PC-9 (cell line): ENCODE results near the gene IGFBP2. TPM values are rescaled to one million over a fixed set of nuclear protein-coding genes. Genes with fewer than 3 reads are reported as not detected.

Experiments
- BruUV-seq: library from RNA; stranded (reverse); fragments of 400-500 nt; replicated peaks from 2 replicates; lab custom pipeline; 2021; lab: Mats Ljungman, UMichigan
- CTCF ChIA-PET: fragments of 300-600 bp; sonication (Branson Sonifier 250); formaldehyde crosslinking; loops from one replicate; lab custom pipeline; 2022; ENCODE audit warnings: antibody characterized with exemption; lab: Charles Lee
- POLR2A ChIA-PET: fragments of 300-600 bp; sonication (Branson Sonifier 250); formaldehyde crosslinking; loops from one replicate; lab custom pipeline; 2022; ENCODE audit warnings: antibody characterized with exemption; ENCODE audit not compliant: unreplicated experiment; lab: Charles Lee
- DNase-seq, 2 experiments: peaks; one replicate each; pipeline versions ENCODE4 v3.0.0 to v3.0.0-alpha.2; 2015 to 2022; ENCODE audit warnings: mixed read lengths in 1 of 2
- H2AFZ ChIP-seq: fragments of 200-600 bp; sonication (generic); 2 replicates; pipeline ENCODE4 v1.8.1; 2017; ENCODE audit warnings: antibody characterized with exemption
- H3F3A ChIP-seq: fragments of 200-600 bp; sonication (generic); 2 replicates; pipeline ENCODE4 v1.8.1; 2017; ENCODE audit warnings: antibody characterized with exemption, mild to moderate bottlenecking, low read depth; ENCODE audit not compliant: insufficient read depth
- H3K27ac ChIP-seq: fragments of 200-600 bp; sonication (generic); 2 replicates; pipeline ENCODE4 v1.6.1; 2016; ENCODE audit warnings: mixed run types
- H3K27me3 ChIP-seq: fragments of 200-600 bp; sonication (generic); 2 replicates; pipeline ENCODE4 v1.6.1; 2016; ENCODE audit warnings: low read depth, mixed run types; ENCODE audit not compliant: insufficient read depth
- H3K36me3 ChIP-seq: fragments of 200-600 bp; sonication (generic); 2 replicates; pipeline ENCODE4 v1.6.1; 2016; ENCODE audit warnings: low read depth, mixed run types
- H3K4me1 ChIP-seq: fragments of 200-600 bp; sonication (generic); replicated peaks from 2 replicates; pipeline ENCODE4 v1.6.1; 2016; ENCODE audit warnings: mixed run types; ENCODE audit not compliant: insufficient read depth
- H3K4me2 ChIP-seq: fragments of 200-600 bp; sonication (generic); 2 replicates; pipeline ENCODE4 v1.6.1; 2017; ENCODE audit warnings: mixed run types
- H3K4me3 ChIP-seq: fragments of 200-600 bp; sonication (generic); 2 replicates; pipeline ENCODE4 v1.6.1; 2016; ENCODE audit warnings: mixed run types
- H3K79me2 ChIP-seq: fragments of 200-600 bp; sonication (generic); 2 replicates; pipeline ENCODE4 v1.6.1; 2017; ENCODE audit warnings: low read depth, mixed run types
- H3K9me2 ChIP-seq: fragments of 200-600 bp; sonication (generic); 2 replicates; pipeline ENCODE4 v1.8.1; 2017; ENCODE audit warnings: mild to moderate bottlenecking; ENCODE audit not compliant: insufficient read depth
- H3K9me3 ChIP-seq: fragments of 200-600 bp; sonication (generic); 2 replicates; pipeline ENCODE4 v1.8.1; 2016; ENCODE audit warnings: low read depth; ENCODE audit not compliant: insufficient read depth
- H4K20me1 ChIP-seq: fragments of 200-600 bp; sonication (generic); 2 replicates; pipeline ENCODE4 v1.8.1; 2017; ENCODE audit not compliant: insufficient read depth
- CTCF ChIP-seq: fragments of 200-600 bp; sonication (generic); conservative IDR thresholded peaks from 2 replicates; pipeline ENCODE4 v1.6.1; 2017; ENCODE audit warnings: mixed run types, antibody characterized with exemption, mild to moderate bottlenecking, moderate library complexity
- EZH2 ChIP-seq: fragments of 200-600 bp; sonication (generic); IDR thresholded peaks from 2 replicates; pipeline ENCODE4 v1.8.0; 2017; ENCODE audit warnings: antibody characterized with exemption, low read depth
- intact Hi-C: fragments of 100-400 bp; cut with micrococcal nuclease; formaldehyde crosslinking; loops from one replicate; pipeline ENCODE4 v1.10.0; 2022; ENCODE audit not compliant: unreplicated experiment
- total RNA-seq: library from RNA; stranded (reverse); gene quantifications from 2 replicates; pipeline ENCODE4 v1.2.3, GENCODE V29; 2021

Gene IGFBP2
- total RNA-seq, 1 experiment from 2014 or later = 106 TPM

GRCh38 chr2:216664593-216665034, 31.4 kb downstream of the IGFBP2 start:
- H3K4me3 ChIP-seq = no peak overlapping the region

GRCh38 chr2:216665242-216665641, 32.0 kb downstream of the IGFBP2 start:
- Histone ChIP-seq H3K36me3 (no peaks in the 10 kb centered on the region), H3K9me2 (no peaks in the 10 kb centered on the region), H3K9me3 (no peaks in the 10 kb centered on the region), H2AFZ (no peak overlapping the region), H4K20me1 (no peaks in the 10 kb centered on the region), H3K27ac (peak overlapping the region; percentile 48), H3K27me3 (no peaks in the 10 kb centered on the region), H3K4me3 (no peak overlapping the region), H3K79me2 (no peaks in the 10 kb centered on the region), H3F3A (peaks cover 10% of the 10 kb centered on the region; the same call in 1 of the 2 replicates), H3K4me2 (peak overlapping the region; percentile 55), H3K4me1 (peaks cover 25% of the 10 kb centered on the region)
- ChIA-PET POLR2A (interaction anchor here (0.6 to 0.7 kb wide), 2 partner anchors 427 to 1857 kb away, joined by 4 to 6 read pairs; no protein-coding TSS in a partner anchor), CTCF (interaction anchor here (0.6 to 2.2 kb wide), 6 partner anchors 29 to 845 kb away, joined by 3 to 20 read pairs (median 3); no protein-coding TSS in a partner anchor)
- BruUV-seq = no TSS peak
- intact Hi-C loops = loop anchor here (2.0 to 5.0 kb wide), 2 partner anchors 28 to 83 kb away; no protein-coding TSS in a partner anchor
- DNase-seq = peak; percentile 81 to 82
- TF ChIP-seq EZH2 (no peak), CTCF (no peak)

More at GRCh38 chr2:216664593-216665034, 31.4 kb downstream of the IGFBP2 start:
- H3K9me2 ChIP-seq = no peaks in the 10 kb centered on the region
- no peaks in the 10 kb centered on the region for H3K36me3 ChIP-seq
- no peaks in the 10 kb centered on the region for H4K20me1 ChIP-seq
- H2AFZ ChIP-seq = no peak overlapping the region
- H3K4me2 ChIP-seq = peak overlapping the region; percentile 55
- DNase-seq = peak in 1 of 2 experiments; percentile 38
- H3F3A ChIP-seq = peaks cover 10% of the 10 kb centered on the region; the same call in 1 of the 2 replicates
- H3K9me3 ChIP-seq = no peaks in the 10 kb centered on the region
- peaks cover 25% of the 10 kb centered on the region for H3K4me1 ChIP-seq
- ChIA-PET CTCF (interaction anchor here (0.6 to 2.2 kb wide), 4 partner anchors 28 to 146 kb away, joined by 3 to 20 read pairs (median 3); no protein-coding TSS in a partner anchor), POLR2A (no interaction called here)
- BruUV-seq = no TSS peak
- no peaks in the 10 kb centered on the region for H3K79me2 ChIP-seq
- intact Hi-C loops = loop anchor here (2.0 to 5.0 kb wide), 2 partner anchors 28 to 82 kb away; no protein-coding TSS in a partner anchor
- TF ChIP-seq EZH2 = no peak
- no peak; the same call in 1 of the 2 replicates for TF ChIP-seq CTCF
- peak overlapping the region; percentile 22; the same call in 1 of the 2 replicates for H3K27ac ChIP-seq
- no peaks in the 10 kb centered on the region for H3K27me3 ChIP-seq

GRCh38 chr2:216665717-216666116, 32.5 kb downstream of the IGFBP2 start:
- no peaks in the 10 kb centered on the region for H4K20me1 ChIP-seq
- no peaks in the 10 kb centered on the region for H3K36me3 ChIP-seq
- intact Hi-C loops = loop anchor here (1.0 to 5.0 kb wide), 5 partner anchors 29 to 1047 kb away; no protein-coding TSS in a partner anchor
- H3K4me3 ChIP-seq = no peak overlapping the region
- CTCF ChIA-PET = interaction anchor here (0.6 to 2.2 kb wide), 5 partner anchors 50 to 845 kb away, joined by 3 to 20 read pairs (median 5); no protein-coding TSS in a partner anchor
- no peaks in the 10 kb centered on the region for H3K9me2 ChIP-seq
- TF ChIP-seq EZH2 (no peak), CTCF (no peak)
- no peaks in the 10 kb centered on the region for H3K9me3 ChIP-seq
- H3K4me1 ChIP-seq = peaks cover 25% of the 10 kb centered on the region
- BruUV-seq = no TSS peak
- H3K79me2 ChIP-seq = no peaks in the 10 kb centered on the region
- peak overlapping the region; percentile 48 for H3K27ac ChIP-seq
- H2AFZ ChIP-seq = no peak overlapping the region
- POLR2A ChIA-PET = interaction anchor here (0.6 to 0.7 kb wide), 2 partner anchors 428 to 1857 kb away, joined by 4 to 6 read pairs; no protein-coding TSS in a partner anchor
- peak; percentile 38 to 46 for DNase-seq
- H3K4me2 ChIP-seq = peak overlapping the region; percentile 55
- no peaks in the 10 kb centered on the region for H3K27me3 ChIP-seq
- H3F3A ChIP-seq = peaks cover 10% of the 10 kb centered on the region; the same call in 1 of the 2 replicates
